Activated CD4-positive, alpha-beta T cell treated with anti-CD3 and anti-CD28 coated beads, Interleukin-2, Interleukin-6, amounts not matched to agents 100 ng/mL and 50 ng/mL, durations not matched to agents 16 hours and 8 hours (primary cell): ENCODE measurements around the gene PRAMEF14.
"Not testable (repeated sequence)": the region's sequence is repeated elsewhere in the genome, so short reads cannot be mapped to it uniquely, and the experiment has no call there.

Experiments
- DNase-seq: peaks from one replicate; pipeline ENCODE4 v3.0.0-alpha.2; 2020

The PRAMEF14 gene

DNA sequence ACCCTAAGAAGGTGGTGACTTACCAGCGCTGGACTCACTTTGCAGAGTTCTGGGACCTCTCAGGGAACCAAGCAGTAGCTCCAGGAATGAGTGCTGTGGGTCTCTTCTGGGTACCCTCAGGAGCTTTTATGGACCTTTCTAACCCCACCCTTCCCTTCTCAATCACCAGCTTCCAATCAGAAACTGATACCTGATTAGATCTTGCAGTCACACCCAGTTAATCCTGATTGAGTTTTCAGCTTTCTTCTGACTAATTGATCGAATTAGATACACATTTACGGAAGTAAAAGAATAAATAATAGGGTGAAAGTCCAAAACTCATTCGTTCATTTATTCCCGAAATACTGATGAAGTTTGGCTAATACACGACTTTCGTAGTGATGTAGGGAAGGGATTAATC lies at the start of gene PRAMEF14:
TSS of gene PRAMEF14 (minus strand) at position 101 of the 400 bp plus-strand sequence. CDS start 1,820 bp downstream, outside the sequence.
- not testable (repeated sequence) for DNase-seq

DNA sequence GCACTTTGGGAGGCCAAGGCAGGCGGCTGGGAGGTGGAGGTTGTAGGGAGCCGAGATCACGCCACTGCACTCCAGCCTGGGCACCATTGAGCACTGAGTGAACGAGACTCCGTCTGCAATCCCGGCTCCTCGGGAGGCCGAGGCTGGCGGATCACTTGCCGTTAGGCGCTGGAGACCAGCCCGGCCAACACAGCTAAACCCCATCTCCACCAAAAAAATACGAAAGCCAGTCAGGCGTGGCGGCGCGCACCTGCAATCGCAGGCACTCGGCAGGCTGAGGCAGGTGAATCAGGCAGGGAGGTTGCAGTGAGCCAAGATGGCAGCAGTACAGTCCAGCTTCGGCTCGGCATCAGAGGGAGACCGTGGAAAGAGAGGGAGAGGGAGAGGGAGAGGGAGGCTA lies 48.4 kb upstream of the PRAMEF14 start:
- DNase-seq = not testable (repeated sequence)

GRCh38 chr1:13394761-13395160 lies 47.8 kb upstream of the PRAMEF14 start:
- not testable (repeated sequence) for DNase-seq

- DNase-seq = not testable (repeated sequence)
These were observed 46.1 kb upstream of the PRAMEF14 start for GRCh38 chr1:13393004-13393403.

- not testable (repeated sequence) for DNase-seq
These were observed 42.4 kb upstream of the PRAMEF14 start, which contains the start of gene PRAMEF17 for GRCh38 chr1:13389332-13389731. Gene PRAMEF17 (plus strand): TSS chr1:13389632. CDS start chr1:13389658, 26 bp downstream.

GRCh38 chr1:13380380-13380779 lies 33.4 kb upstream of the PRAMEF14 start:
- DNase-seq = not testable (repeated sequence)

DNA sequence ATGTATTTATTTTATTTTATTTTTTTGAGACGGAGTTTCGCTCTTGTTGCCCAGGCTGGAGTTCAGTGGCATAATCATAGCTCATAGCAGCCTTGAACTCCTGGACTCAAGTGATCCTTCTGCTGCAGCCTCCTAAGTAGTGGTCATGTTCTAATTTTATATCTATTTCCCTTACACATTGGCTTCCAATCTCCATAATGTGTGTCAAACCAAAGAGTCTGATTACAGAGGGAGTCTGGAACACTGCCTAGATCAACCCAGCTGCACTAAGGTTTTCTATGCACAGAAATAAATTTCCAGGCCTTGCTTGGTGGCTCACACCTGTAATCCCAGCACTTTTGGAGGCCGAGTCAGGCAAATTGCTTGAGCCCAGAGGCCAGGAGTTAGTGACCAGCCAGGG lies 32.0 kb upstream of the PRAMEF14 start:
- not testable (repeated sequence) for DNase-seq

- DNase-seq = peak; percentile 41
These were observed 21.6 kb upstream of the PRAMEF14 start for GRCh38 chr1:13368544-13368943.

DNA sequence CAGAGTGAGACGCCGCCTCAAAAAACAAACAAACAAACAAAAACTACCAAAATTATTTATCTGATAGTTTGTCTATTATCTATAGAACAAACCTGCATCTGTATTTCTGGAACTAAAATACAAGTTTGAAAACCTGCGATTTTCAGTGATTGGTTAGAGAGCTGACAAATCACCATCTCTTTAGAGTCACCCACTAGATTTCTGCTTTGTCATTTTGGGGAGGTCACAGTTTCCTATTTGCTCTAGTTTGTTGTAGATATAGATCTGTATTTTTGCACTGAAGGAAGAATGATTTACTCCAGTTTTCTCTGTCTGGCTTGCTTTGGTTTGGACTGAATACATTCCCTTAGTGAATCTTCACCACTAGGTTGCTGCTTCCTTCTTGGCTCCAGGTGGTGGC lies 19.6 kb upstream of the PRAMEF14 start:
- DNase-seq = not testable (repeated sequence)

DNA sequence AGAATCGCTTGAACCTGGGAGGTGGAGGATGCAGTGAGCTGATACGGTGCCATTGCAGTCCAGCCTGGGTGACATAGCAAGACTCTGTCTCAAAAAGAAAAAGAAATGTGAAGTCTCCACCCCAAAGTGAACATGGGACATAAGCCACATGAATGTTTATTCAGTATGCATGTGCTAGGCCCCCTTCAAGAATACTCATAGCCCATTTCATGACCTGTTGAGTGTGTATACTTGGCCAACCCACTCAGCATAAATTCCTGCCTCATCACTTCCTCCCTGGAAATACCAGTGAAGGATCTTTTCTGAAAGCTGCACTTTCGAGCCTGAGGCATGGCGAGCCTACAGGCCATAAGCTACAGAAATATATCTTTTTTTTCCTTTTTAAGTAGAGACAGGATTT lies 18.0 kb upstream of the PRAMEF14 start:
- DNase-seq = not testable (repeated sequence)

DNA sequence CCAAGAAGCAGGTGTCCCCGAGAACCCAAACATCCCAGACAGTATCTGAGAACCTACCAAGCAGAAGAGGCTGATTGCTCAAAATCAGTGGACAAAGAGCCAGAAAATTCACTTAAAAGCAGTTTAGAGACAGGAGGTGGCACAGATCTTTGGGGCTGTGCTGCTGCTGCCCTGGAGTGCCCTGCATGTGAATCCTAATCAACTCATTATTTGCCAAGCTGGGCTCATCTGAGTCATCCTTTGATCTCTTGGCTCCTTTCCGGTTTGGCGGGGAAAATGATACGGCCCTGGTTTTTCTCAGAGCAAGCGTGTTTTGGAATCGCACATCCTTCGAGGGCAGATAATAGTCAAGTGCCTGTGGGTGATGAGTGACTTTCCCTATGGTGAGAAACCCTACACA lies 15.4 kb upstream of the PRAMEF14 start:
- not testable (repeated sequence) for DNase-seq

DNA sequence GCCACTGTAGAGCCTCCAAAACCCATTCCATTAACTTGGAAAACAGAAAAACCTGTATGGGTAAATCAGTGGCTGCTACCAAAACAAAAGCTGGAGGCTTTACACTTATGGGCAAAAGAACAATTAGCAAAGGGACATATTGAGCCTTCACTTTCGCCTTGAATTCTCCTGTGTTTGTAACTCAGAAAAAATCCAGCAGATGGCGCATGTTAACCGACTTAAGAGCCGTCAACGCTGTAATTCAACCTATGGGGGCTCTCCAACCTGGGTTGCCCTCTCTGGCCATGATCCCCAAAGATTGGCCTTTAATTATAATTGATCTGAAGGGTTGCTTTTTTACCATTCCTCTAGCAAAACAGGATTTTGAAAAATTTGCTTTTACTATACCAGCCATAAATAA lies 9.8 kb upstream of the PRAMEF14 start:
- peak; percentile 61 for DNase-seq

- DNase-seq = peak; percentile 13
These were observed 7.5 kb upstream of the PRAMEF14 start for GRCh38 chr1:13354475-13354874.

GRCh38 chr1:13353476-13353875 lies 6.5 kb upstream of the PRAMEF14 start:
- DNase-seq = not testable (repeated sequence)

DNA sequence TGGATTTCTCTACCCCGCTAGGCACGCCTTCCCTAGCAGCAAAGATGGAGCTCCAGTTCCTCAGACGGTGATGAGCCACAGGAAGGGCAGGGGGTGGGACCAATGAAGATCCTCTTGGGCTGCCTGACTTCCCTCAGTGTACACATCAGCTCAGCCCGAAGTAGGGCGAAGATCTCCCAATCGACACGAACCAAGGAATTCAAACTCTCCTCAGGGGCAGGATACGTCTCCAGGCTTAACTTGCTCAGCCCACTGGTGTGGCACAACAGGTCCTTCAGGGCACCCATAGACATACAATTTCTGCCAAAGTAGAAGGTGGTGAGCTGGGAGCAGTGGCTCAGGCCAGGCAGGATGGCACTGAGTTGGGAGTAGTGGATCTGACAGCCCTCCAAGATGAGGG lies 4.4 kb downstream of the PRAMEF14 start:
- not testable (repeated sequence) for DNase-seq

DNA sequence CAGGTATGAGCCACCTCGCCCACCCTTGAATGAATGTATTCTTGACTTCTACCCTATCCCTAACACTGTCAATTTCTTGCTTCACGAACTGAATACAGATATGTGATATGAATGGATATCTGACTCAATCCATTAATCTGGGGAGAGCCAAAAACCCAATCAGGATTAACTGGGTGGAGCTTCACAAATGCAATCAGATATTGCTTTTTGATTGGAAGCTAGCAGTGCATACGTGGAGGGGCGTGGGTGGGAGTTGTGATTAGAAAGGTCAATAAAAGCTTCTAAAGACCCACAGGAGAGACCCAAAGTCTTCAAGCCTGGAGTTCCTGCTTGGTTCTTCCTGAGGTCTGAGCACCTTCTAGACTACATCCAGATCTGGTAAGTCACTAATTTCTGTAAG lies 31.7 kb downstream of the PRAMEF14 start, which contains the start of gene PRAMEF15:
TSS of gene PRAMEF15 (plus strand) at position 301 of the 400 bp plus-strand sequence. CDS start 2,827 bp downstream, outside the sequence.
- not testable (repeated sequence) for DNase-seq

- not testable (repeated sequence) for DNase-seq
These were observed 43.7 kb downstream of the PRAMEF14 start, which contains the start of gene PRAMEF33 for GRCh38 chr1:13303239-13303638. Gene PRAMEF33 (plus strand): TSS chr1:13303539. CDS start chr1:13305955, 2,416 bp downstream.

- DNase-seq = not testable (repeated sequence)
These were observed 44.7 kb downstream of the PRAMEF14 start for GRCh38 chr1:13302197-13302596.

DNA sequence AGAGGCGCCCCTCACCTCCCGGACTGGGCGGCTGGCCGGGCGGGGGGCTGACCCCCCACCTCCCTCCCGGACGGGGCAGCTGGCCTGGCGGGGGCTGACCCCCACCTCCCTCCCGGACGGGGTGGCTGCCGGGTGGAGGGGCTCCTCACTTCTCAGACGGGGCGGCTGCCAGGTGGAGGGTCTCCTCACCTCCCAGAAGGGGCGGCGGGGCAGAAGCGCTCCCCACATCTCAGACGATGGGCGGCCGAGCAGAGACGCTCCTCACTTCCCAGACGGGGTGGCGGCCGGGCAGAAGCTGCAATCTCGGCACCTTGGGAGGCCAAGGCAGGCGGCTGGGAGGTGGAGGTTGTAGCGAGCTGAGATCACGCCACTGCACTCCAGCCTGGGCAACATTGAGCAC lies 48.2 kb downstream of the PRAMEF14 start:
- DNase-seq = not testable (repeated sequence)

GRCh38 chr1:13297216-13297931 lies 49.6 kb downstream of the PRAMEF14 start:
- DNase-seq = not testable (repeated sequence)
